ENCODE measurements around the gene QRICH2. TPM values are rescaled to one million over a fixed set of nuclear protein-coding genes. Genes with fewer than 3 reads are reported as not detected.

The QRICH2 gene
- total and polyA plus RNA-seq, 9 of the 15 experiments (the other 6 are each of a cell fraction or from before 2014, with no cell fraction given) = 0.03 to 1.6 (median 0.81) TPM

- TF ChIP-seq ZNF407 (IDR thresholded peaks at IDR 0.05; ENCODE audit: low read depth) (no peak), TAF1 (IDR thresholded peaks at IDR 0.05; ENCODE audit: control insufficient read depth, extremely low read depth, insufficient read depth, low read length, severe bottlenecking) (peak; percentile 70), ZNF707 (CRISPR knock-in tag; conservative IDR thresholded peaks at IDR 0.05) (no peak), BRD9 (IDR thresholded peaks at IDR 0.05; ENCODE audit: low read depth, partially characterized antibody) (no peak), ZNF263 (CRISPR knock-in tag; IDR thresholded peaks at IDR 0.05; ENCODE audit: borderline replicate concordance) (peak; percentile 35; the same call in 1 of the 2 replicates), PATZ1 (CRISPR knock-in tag; IDR thresholded peaks at IDR 0.05; ENCODE audit: borderline replicate concordance) (no peak), FOXA1 (IDR thresholded peaks at IDR 0.05; ENCODE audit: borderline replicate concordance) (no peak), PKNOX1 (IDR thresholded peaks at IDR 0.05) (no peak), RB1 (IDR thresholded peaks at IDR 0.05; ENCODE audit: low read depth) (peak; percentile 64; the same call in 1 of the 2 replicates), SIN3B (IDR thresholded peaks at IDR 0.05; ENCODE audit: low read depth) (no peak), HOMEZ (CRISPR knock-in tag; IDR thresholded peaks at IDR 0.05) (no peak), SRSF3 (IDR thresholded peaks at IDR 0.05; ENCODE audit: insufficient read depth, low read length) (no peak)
Observed at GRCh38 chr17:76268015-76268749, 39.9 kb downstream of the QRICH2 start (continued).

Measured in K562 (cell line).